Frontal cortex (tissue), 4 donors: ENCODE measurements around the gene LENEP. TPM values are rescaled to one million over a fixed set of nuclear protein-coding genes. Genes with fewer than 3 reads are reported as not detected.

Experiments used
- DNase-seq, 2 donors: peaks; one replicate each; pipeline ENCODE4 v3.0.0; 2012; ENCODE audit warnings: low spot score in 2 of 2
- FAIRE-seq: peaks from 2 replicates; lab custom pipeline; 2012; peaks lifted over from hg19 to GRCh38; lab: Jason Lieb, UNC
- total RNA-seq: library from RNA; depleted of rRNA; stranded (reverse); fragments of >200 nt; gene quantifications from one replicate; pipeline ENCODE4 v1.2.3, GENCODE V29; 2014
- donor health status: control.
- donor health status: control.
- donor health status: control.

Gene LENEP
- total RNA-seq, 1 donor from 2014 or later: 1.2 TPM

DNA sequence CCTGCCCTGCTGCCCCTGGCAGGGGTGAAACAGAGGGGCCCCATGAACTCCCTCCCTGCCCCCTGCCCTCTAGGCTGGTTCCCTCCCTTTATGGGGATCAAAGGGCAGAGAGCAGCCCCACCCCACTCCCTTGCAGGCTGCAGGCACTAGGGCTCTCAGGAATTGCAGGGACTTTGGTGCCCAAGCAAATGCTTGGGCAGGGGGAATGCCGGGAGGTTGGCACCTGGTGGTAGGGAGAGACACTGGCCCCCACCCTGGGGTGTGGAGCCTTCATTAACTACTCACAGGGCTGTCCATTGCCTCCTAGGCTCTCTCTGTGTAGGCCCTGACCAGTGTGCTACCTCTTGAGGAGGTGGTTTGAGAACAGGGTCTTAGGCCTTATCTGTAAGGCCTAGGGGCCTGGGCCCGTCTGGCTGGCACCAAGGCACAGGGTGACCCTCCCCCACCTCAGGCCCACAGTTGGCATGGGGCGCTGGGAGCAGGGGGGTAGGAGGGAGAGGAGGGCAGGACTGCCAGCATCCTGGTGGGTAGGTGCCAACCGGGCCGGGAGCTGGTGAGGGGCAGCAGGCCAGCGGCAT lies 14.0 kb downstream of the LENEP start:
- FAIRE-seq (no peak), DNase-seq (peak in 1 of 2 donors; percentile 54)

DNA sequence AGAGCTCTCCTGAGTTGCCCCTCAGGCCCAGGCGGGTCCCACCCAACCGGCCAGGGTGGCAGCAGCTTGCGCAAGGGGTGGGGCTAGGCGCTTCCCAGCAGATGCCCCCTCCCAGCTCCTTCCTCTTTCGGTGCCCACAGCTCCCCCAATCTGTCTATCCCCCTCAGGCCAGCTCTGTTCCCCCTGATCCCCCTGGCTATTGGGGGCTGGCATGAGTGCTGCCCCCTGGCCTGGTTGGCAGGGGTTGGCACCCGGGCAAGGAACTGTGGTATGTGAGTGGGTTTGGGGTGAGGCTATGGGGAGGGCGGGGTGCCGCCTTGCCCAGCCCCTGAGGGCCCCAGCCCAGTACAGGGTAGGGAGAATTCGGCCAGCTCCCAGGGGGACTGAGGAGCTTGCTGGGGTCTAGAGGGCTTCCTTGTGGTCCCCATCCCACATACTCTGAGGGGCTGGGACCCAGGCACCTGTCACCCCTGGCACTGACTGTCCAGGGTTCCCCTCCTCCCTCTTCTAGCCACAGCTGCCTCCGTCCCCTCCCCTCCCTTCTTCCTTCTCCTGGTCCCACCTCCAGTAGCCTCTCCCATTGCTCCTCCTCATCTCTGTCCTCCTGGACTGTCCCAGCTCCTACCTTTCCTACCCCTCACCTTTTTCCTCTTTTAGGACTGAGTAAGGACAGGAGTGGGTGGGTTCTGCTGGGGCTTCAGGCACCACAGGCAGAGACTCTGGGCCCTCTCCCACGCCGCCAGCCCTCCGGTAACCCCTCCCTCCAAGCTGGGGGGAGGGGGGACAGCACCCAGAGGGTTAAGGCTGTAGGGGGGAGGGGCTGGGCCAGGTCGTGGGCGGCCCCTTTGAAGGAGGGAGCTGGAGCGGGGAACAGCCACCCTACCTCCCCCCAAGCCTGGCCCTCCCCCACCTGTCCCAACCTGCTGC lies 14.9 kb downstream of the LENEP start:
- DNase-seq (no peak), FAIRE-seq (no peak)

DNA sequence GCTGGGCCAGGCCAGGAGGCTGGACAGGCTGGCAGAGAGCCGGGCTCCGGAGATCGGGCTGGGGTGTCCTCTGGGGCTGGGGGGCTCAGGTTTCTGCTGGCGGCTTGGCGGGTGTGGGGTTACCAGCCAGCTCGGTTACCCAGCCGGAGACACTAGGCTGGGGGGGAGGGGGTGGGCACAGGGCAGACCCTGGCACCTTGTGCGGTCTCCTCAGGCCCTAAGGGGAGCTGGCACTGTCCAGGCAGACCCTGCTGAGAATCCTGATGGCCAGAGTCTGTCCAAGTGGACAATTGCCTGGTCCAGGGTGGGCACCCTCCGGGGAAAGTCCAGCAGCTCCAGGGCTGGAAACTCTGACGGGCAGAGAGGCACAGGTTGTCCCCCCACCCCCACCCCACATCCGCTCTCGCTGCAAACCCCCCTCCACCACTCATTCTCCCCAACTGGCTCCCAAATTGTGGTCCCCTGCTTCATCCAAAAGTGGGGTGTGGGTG lies 15.9 kb downstream of the LENEP start:
- no peak for DNase-seq
- FAIRE-seq: no peak

DNA sequence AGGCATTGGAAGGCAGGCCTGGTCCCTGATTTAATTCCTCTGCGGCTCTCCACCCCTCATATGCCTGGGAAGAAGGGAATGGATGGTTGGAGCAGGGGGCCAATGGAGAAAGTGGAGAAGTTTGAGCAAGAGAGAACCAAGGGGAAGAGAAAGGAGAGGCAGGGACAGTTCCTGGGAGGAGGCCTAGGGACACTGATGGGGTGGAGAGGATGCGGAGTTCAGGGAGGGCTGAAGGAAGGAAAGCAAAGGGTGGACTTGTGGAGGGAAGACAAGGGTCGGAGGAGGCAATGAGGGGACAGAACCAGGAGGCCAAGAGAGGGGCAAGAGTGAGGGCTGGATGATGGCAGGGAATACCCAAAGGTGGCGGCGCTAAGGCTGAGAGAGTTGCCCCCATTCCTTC lies 16.4 kb downstream of the LENEP start:
- no peak for FAIRE-seq
- no peak for DNase-seq

DNA sequence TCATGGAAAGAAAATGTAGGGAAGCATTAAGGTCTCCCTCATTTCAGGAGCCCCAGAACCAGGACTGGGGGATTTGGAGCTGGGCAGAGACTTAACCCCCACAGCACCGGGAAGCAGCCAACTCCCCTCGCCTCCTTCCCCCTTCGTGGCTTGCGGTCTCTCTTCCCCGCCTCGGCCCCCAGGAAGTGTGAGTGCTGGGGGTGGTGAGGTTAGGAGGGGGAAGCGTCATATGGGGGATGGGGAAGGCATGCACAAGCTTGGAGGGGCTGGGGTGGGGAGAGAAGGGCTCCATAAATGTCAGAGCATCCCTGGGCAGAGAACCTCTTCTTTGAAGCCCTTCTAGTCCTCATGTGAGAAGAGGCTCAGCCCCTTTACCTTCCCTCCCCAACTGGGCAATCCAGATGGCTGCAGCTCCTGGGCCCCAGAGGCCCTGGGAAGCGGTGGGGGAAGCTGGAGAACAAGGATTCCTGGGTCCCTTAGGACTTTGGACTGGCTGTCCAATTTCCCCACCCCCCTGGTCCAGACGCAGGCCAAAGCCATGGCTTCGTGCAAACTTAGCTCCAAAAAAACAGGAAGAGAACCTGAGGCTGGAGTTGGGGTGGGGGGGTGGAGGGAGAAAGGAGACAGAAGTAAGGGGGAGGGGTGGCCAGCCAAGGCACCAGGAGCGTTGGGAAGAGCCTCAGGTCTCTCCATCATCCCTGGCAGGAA lies 17.0 kb downstream of the LENEP start:
- no peak for DNase-seq
- no peak for FAIRE-seq

DNA sequence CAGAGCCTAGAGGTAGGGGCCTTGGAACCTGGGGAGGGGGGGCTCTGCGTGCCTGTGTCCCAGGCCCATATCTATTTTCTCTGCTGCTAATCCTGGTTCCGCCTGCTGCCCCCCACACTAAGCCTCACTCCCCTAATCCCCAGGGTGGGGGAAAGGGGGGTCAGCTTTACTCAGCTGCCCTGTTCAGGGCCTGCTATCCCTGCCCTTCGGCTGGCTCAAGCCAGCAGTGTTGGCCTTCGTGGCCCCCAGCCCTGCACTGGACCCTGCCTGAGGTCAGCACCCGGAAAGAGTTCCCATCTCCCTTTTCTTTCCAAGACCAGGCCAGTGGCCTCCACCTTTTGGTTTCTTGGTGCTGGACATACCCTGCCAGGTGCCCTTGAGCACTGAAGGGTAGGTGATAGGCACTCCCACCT lies 17.6 kb downstream of the LENEP start:
- FAIRE-seq: no peak
- DNase-seq: no peak

DNA sequence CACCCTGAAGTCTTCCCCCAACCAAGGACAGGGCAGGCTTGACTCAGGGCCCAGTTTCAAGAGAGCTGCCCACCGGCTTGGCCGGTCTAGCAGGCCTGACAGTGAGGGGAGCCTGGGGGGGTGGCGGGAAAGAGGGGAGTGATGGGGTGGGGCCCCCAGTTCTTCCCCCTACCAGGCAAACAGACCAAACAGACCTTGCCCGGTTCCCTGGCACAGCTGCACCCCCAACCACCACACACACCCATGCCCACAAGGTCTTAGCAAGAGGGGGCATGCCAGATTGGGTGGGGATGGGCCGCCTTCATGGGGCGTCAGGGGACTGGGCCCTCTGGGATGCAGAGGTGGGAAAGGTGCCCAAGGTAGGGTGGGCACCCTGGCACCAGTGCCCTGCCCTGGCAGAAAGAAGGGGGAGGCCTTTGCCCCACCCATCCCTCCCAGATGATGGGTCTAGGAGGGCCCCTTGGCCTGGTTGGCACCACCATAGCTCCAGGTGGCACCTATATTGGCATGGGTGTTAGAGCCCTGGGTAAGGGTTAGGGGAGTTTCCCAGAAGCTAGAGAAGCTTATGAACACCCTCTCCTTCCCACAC lies 18.1 kb downstream of the LENEP start:
- FAIRE-seq (no peak), DNase-seq (no peak)

GRCh38 chr1:155012026-155012546 lies 18.7 kb downstream of the LENEP start:
- no peak for FAIRE-seq

GRCh38 chr1:155012776-155013602 lies 19.6 kb downstream of the LENEP start:
- DNase-seq (no peak), FAIRE-seq (no peak)

More at GRCh38 chr1:155012026-155012546, 18.7 kb downstream of the LENEP start:
- DNase-seq: peak; percentile 74 to 84

GRCh38 chr1:155013632-155014031 lies 20.2 kb downstream of the LENEP start:
- FAIRE-seq (no peak), DNase-seq (no peak)

DNA sequence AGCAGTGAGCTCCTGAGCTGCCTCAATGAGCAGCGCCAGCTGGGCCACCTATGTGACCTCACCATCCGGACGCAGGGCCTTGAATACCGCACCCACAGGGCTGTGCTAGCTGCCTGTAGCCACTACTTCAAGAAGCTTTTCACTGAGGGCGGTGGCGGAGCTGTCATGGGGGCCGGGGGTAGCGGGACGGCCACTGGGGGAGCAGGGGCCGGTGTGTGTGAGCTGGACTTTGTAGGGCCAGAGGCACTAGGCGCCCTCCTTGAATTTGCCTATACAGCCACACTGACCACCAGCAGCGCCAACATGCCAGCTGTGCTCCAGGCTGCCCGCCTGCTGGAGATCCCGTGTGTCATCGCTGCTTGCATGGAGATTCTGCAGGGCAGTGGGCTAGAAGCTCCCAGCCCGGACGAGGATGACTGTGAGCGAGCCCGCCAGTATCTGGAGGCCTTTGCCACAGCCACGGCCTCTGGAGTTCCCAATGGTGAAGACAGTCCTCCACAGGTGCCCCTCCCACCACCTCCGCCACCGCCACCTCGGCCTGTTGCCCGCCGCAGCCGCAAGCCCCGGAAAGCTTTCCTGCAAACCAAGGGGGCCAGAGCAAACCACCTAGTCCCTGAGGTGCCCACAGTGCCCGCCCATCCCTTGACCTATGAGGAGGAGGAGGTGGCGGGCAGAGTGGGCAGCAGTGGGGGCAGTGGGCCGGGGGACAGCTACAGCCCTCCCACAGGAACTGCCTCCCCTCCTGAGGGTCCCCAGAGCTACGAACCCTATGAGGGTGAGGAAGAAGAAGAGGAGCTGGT lies 21.5 kb downstream of the LENEP start:
- FAIRE-seq (no peak), DNase-seq (no peak)

- FAIRE-seq (no peak), DNase-seq (no peak)
These were observed 22.3 kb downstream of the LENEP start for GRCh38 chr1:155015527-155016230.

- DNase-seq (no peak), FAIRE-seq (no peak)
These were observed 22.9 kb downstream of the LENEP start for GRCh38 chr1:155016231-155016831.

DNA sequence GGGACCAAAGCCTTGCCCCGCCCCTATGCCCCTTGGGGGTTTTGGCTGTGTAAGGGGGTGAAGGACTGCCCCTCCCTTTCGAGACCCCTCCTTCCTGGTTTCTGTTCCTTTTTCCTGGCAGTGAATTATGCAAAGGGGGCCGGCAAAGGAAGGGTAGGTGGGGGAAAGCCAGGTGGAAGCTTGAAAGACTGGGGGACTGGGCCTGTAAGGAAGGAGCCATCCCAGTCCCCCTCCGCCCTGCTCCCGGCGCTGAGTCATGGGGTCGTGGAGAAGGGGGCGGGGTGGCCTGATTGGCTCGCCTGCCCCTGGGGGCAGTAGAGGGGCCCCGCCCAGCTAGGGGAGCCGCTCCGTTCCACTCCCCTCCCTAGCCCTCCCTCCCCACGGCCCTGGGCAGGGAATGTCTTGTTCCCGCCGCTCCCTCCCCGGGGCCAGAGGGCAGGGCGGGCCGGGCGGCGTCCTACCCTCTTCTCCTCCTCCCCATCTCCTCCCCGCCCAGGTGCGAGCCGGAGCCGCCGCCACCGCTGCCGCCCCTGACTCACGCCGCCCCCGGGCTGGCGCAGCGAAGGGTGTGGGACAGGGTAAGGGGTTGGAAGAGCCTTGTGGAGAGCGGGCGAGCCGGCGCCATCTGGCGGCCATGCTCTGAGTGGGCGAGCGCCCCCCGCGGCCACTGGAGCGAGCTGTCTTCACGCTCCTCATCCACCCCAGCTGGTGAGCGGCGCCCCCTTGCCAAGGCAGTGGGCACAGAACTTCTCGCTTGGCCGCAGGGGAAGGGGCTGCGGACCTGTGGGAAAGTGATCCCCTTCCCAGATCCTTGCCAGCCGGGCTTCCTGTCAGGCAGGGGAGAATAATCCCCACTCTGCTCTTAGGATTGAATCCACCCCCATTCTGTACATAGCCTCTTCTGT lies 23.9 kb downstream of the LENEP start:
- FAIRE-seq (no peak), DNase-seq (peak; percentile 84 to 88)

DNA sequence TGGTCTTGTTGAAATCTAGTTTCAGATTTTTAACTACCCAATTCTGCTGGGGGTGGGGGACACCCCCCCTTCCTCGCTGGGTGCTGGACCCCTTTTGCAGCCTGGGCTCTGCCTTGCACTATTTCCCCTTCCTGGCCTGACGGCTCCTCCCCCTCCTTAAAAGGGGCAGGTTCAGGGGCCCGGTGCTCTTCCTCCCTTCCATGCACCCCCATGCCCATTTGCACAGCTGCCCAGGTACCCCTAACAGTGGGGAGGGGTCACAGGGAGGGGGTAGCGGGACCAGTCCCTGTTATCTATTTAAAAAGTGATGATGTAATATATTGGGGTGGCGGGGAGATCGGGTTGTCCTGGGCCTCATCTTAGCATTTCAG lies 24.5 kb downstream of the LENEP start:
- no peak for FAIRE-seq
- no peak for DNase-seq

- DNase-seq (no peak), FAIRE-seq (no peak)
These were observed 25.4 kb downstream of the LENEP start for GRCh38 chr1:155018617-155019348.
